Transverse colon (tissue), 4 donors: ENCODE data around the gene GLS. TPM values are rescaled to one million over a fixed set of nuclear protein-coding genes. Genes with fewer than 3 reads are reported as not detected.

Source experiments
- DNase-seq: peaks from one replicate; pipeline ENCODE4 v3.0.0-alpha.2; 2019
- H3K27ac ChIP-seq, 4 donors: fragments of 200-600 bp; sonication (generic); 2 replicates each; pipeline ENCODE4 v1.5.1; 2016 to 2018; ENCODE audit warnings: inconsistent platforms in 4 of 4
- H3K27me3 ChIP-seq: fragments of 200-600 bp; sonication (generic); 2 replicates; pipeline ENCODE4 v1.5.1; 2017; ENCODE audit warnings: inconsistent platforms
- H3K36me3 ChIP-seq, 4 donors: fragments of 200-600 bp; sonication (generic); 2 replicates each; pipeline ENCODE4 v1.5.1; 2017 to 2019; ENCODE audit warnings: inconsistent platforms in 4 of 4
- H3K4me1 ChIP-seq, 4 donors: fragments of 200-600 bp; sonication (generic); 2 replicates each; pipeline ENCODE4 v1.5.1; 2017 to 2020; ENCODE audit warnings: inconsistent platforms in 4 of 4
- H3K4me3 ChIP-seq, 4 donors: fragments of 200-600 bp; sonication (generic); 1 replicate in 1 of 4; 2 replicates in 3 of 4; pipeline versions ENCODE4 v1.5.1 to v1.6.1; 2017 to 2019; ENCODE audit warnings: inconsistent platforms in 4 of 4
- H3K9me3 ChIP-seq, 2 donors: fragments of 200-600 bp; sonication (generic); 2 replicates each; pipeline ENCODE4 v1.5.1; 2017 to 2019; ENCODE audit warnings: inconsistent platforms in 2 of 2
- CTCF ChIP-seq, 5 experiments: fragments of 200-600 bp in 3 of 5; fragments of 450-650 bp in 2 of 5; sonication (generic) in 3 of 5; IDR thresholded peaks; 1 replicate in 2 of 5; 2 replicates in 3 of 5; pipeline ENCODE4 v1.5.1; 2016 to 2017; ENCODE audit warnings: antibody characterized with exemption in 5 of 5, inconsistent platforms in 3 of 5, mild to moderate bottlenecking in 2 of 5, moderate library complexity in 1 of 5
- EP300 ChIP-seq: sonication (generic); formaldehyde crosslinking; IDR thresholded peaks from one replicate; pipeline ENCODE4 v1.6.1; 2017; ENCODE audit warnings: antibody characterized with exemption, low read depth
- POLR2A ChIP-seq: fragments of 450-650 bp; IDR thresholded peaks from one replicate; pipeline ENCODE4 v1.6.1; 2016; ENCODE audit warnings: antibody characterized with exemption, mild to moderate bottlenecking, moderate library complexity
- POLR2AphosphoS5 ChIP-seq, 3 donors: sonication (generic); formaldehyde crosslinking; IDR thresholded peaks; one replicate each; pipeline ENCODE4 v1.6.1; 2016; ENCODE audit warnings: antibody characterized with exemption in 3 of 3
- WGBS, 2 donors: methylation state at CpG; one replicate each; pipeline ENCODE4 v1.1.5; 2018; ENCODE audit warnings: low coverage in 1 of 2; 5-methylcytosine and 5-hydroxymethylcytosine counted together
- in situ Hi-C, 4 donors: fragments of 200-750 bp; cut with MboI; loops; one replicate each; pipeline versions ENCODE4 v1.15.0 to v1.15.1; 2017; ENCODE audit warnings: low sequenced_read_pairs in 3 of 4, low pct_ligation_motif_present in 1 of 4, low pct_unique_long_range_greater_than_20kb in 1 of 4
- intact Hi-C: fragments of 100-400 bp; cut with DNase I; formaldehyde crosslinking; loops from one replicate; pipeline ENCODE4 v1.15.1; 2023; ENCODE audit warnings: low total_unique reads
- total RNA-seq, 4 donors: library from RNA; depleted of rRNA; stranded (reverse); fragments of >200 nt; gene quantifications; one replicate each; pipeline ENCODE4 v1.1.0, GENCODE V29; 2016

The GLS gene
- total RNA-seq, 4 donors from 2014 or later: 58.0 to 141 (median 68.7) TPM

GRCh38 chr2:191013682-191013931 is 133.0 kb downstream of the GLS start:
- H3K36me3 ChIP-seq: peaks cover 0 to 13% (median 2%) of the 10 kb centered on the region in 4 donors
- TF ChIP-seq POLR2AphosphoS5 (IDR thresholded peaks at IDR 0.05): no peak
- no peak for TF ChIP-seq EP300
- TF ChIP-seq POLR2A: no peak
- TF ChIP-seq CTCF (IDR thresholded peaks at IDR 0.05): no peak
- peak overlapping the region; percentile 70 to 86 (median 76) for H3K4me3 ChIP-seq
- H3K27ac ChIP-seq: peak overlapping the region; percentile 88 to 96 (median 94)
- H3K4me1 ChIP-seq: peaks cover 3 to 47% (median 21%) of the 10 kb centered on the region in 4 donors
- intact Hi-C loops (no loop called here), in situ Hi-C loops (loop anchor here in 1 of 4 donors (10.0 to 25.0 kb wide), 2 partner anchors 126 to 671 kb away; partner anchors contain the start of gene GLS)
- 0% methylated on average over 1 to 14 of the region's 14 CpGs for WGBS, 2 donors
- no peaks in the 10 kb centered on the region for H3K9me3 ChIP-seq
- no peak for DNase-seq
- no peaks in the 10 kb centered on the region for H3K27me3 ChIP-seq

- 0 to 1% methylated on average over 12 to 61 of the region's 68 CpGs for WGBS, 2 donors
- peak; percentile 95 for DNase-seq
- Histone ChIP-seq H3K4me1 (peaks cover 3 to 46% (median 21%) of the 10 kb centered on the region in 4 donors), H3K36me3 (peaks cover 0 to 9% (median 0%) of the 10 kb centered on the region in 4 donors), H3K9me3 (no peaks in the 10 kb centered on the region), H3K27me3 (no peaks in the 10 kb centered on the region), H3K4me3 (peak within 1 kb of the TSS; percentile 70 to 86 (median 76)), H3K27ac (peak within 1 kb of the TSS; percentile 88 to 96 (median 94))
- TF ChIP-seq POLR2AphosphoS5 (IDR thresholded peaks at IDR 0.05) (peak; percentile 91 to 93 (median 93)), EP300 (peak; percentile 64), POLR2A (peak; percentile 93), CTCF (IDR thresholded peaks at IDR 0.05) (peak in 3 of 5 experiments; percentile 15 to 49 (median 41))
- intact Hi-C loops: no loop called here
- in situ Hi-C loops: loop anchor here in 1 of 4 donors (10.0 to 25.0 kb wide), 2 partner anchors 127 to 671 kb away; partner anchors contain the start of gene GLS
Observed at GRCh38 chr2:191013932-191014652, 133.5 kb downstream of the GLS start, which contains the start of gene STAT1. TSS of gene STAT1 (minus strand) at chr2:191014171. CDS start at chr2:191010003, 4,168 bp downstream.

- Histone ChIP-seq H3K27me3 (no peaks in the 10 kb centered on the region), H3K27ac (peak overlapping the region; percentile 88 to 96 (median 94)), H3K36me3 (peaks cover 0 to 4% (median 0%) of the 10 kb centered on the region in 4 donors), H3K4me1 (peaks cover 3 to 48% (median 21%) of the 10 kb centered on the region in 4 donors), H3K9me3 (no peaks in the 10 kb centered on the region), H3K4me3 (peak overlapping the region in 3 of 4 donors; percentile 70 to 78 (median 75))
- in situ Hi-C loops (loop anchor here in 1 of 4 donors (10.0 to 25.0 kb wide), 2 partner anchors 127 to 670 kb away; partner anchors contain the start of gene GLS), intact Hi-C loops (no loop called here)
- TF ChIP-seq POLR2A (no peak), POLR2AphosphoS5 (IDR thresholded peaks at IDR 0.05) (no peak), CTCF (IDR thresholded peaks at IDR 0.05) (no peak), EP300 (no peak)
- 39% methylated on average over 3 to 4 of the region's 4 CpGs for WGBS, 2 donors
- DNase-seq: no peak
Observed at GRCh38 chr2:191014653-191015020, 134.0 kb downstream of the GLS start.

Other genes with a start within 250 kb of the GLS start
- gene NAB1, start 231.7 kb upstream of the GLS start, total RNA-seq: 10 to 100 TPM; 34.3 to 63.9 (median 38.4) TPM
- 10 to 100 TPM; 23.2 to 67.8 (median 52.2) TPM for gene STAT1, start 133.3 kb downstream of the GLS start, total RNA-seq